Measurements from ENCODE around the gene FARS2. TPM values are rescaled to one million over a fixed set of nuclear protein-coding genes. Genes with fewer than 3 reads are reported as not detected.

FARS2 gene
- total and polyA plus RNA-seq, 9 of the 15 experiments (the other 6 are each of a cell fraction or from before 2014, with no cell fraction given) = 16.5 to 62.2 (median 27.0) TPM

DNA sequence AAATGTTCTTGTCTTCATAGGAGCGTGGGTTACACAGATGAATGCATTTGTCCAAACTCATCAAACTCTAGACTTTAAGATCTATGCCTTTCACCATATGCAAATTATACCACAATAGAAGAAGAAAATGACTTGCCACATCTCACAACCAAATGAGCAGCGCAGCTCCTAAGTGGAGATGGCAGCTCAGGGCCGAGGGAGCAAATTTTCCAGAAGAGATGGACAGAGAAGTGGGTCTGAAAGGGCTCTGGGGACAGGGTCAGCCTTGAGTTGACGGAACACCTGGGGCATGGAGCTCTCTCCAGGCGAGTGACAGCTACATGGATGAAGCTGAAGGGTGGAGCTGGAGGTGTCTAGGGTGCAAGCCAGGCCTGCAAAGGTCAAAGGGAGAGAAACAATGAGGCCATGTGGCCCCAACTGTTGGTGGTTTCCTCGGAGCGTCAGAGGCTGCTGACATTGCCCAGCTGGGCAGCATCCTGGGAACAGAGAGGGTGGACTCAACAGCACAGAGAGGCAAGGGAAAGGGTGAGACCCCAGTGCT is 517.1 kb downstream of the FARS2 start:
- Histone ChIP-seq H4K20me1 (replicated peaks; ENCODE audit: control insufficient read depth, insufficient read depth, low read length) (0 out of 2 replicates have a peak, but pooled peaks cover 2% of the 10 kb centered on the region), H3K79me2 (ENCODE audit: control insufficient read depth, insufficient read depth, low read length) (no peaks in the 10 kb centered on the region), H3K9me1 (ENCODE audit: control insufficient read depth, insufficient read depth, low read length) (no peaks in the 10 kb centered on the region), H3K4me3 (no peak overlapping the region), H3K27ac (ENCODE audit: extremely low read depth, low read depth, low read length) (no peak overlapping the region), H3K9me3 (replicated peaks; ENCODE audit: control insufficient read depth, insufficient read depth, low read depth, low read length) (no peaks in the 10 kb centered on the region), H3K27me3 (ENCODE audit: control insufficient read depth in 2 of 2, insufficient read depth in 2 of 2, low read length in 2 of 2) (peaks cover 23 to 41% of the 10 kb centered on the region in 2 experiments; a peak in 4 of 5 replicates), H2AFZ (ENCODE audit: low read depth, low read length) (no peak overlapping the region), H3K36me3 (ENCODE audit: control insufficient read depth, insufficient read depth, low read length) (no peaks in the 10 kb centered on the region), H3K4me2 (ENCODE audit: insufficient read depth, low read length) (no peak overlapping the region), H3K4me1 (replicated peaks in 1 of 2; ENCODE audit: control insufficient read depth in 2 of 2, insufficient read depth in 2 of 2, low read length in 2 of 2) (no peaks in the 10 kb centered on the region), H3K9ac (ENCODE audit: insufficient read depth in 1 of 2, low read depth in 2 of 2, low read length in 2 of 2) (peak overlapping the region in 1 of 2 experiments; percentile 47; a peak in 1 of 4 replicates)
- intact Hi-C loops (cut with micrococcal nuclease) (no loop called here), in situ Hi-C loops (cut with MboI) (no loop called here)
- DNase-seq (ENCODE audit: extremely low read depth in 1 of 4, low spot score in 3 of 4) (no peak), FAIRE-seq (no peak), ATAC-seq (no peak; the same call in 2 of the 3 replicates)
- 8% methylated on average over 7 of the region's 7 CpGs for WGBS (ENCODE audit: insufficient coverage, low coverage, missing lambda C conversion rate)
- POLR2A ChIA-PET = interaction anchor here (0.7 kb wide), 1 partner anchor 11 kb away, joined by 3 read pairs; no protein-coding TSS in a partner anchor
- no TSS peak for BruUV-seq (replicated peaks)
- CTCF ChIA-PET (ENCODE audit: low intra/inter-chr PET ratio) = no interaction called here
- TF ChIP-seq ZNF174 (CRISPR knock-in tag; IDR thresholded peaks at IDR 0.05) = no peak
- no peak for TF ChIP-seq BDP1 (IDR thresholded peaks at IDR 0.05; ENCODE audit: insufficient read depth, insufficient read length)
- TF ChIP-seq, protein P1, sequence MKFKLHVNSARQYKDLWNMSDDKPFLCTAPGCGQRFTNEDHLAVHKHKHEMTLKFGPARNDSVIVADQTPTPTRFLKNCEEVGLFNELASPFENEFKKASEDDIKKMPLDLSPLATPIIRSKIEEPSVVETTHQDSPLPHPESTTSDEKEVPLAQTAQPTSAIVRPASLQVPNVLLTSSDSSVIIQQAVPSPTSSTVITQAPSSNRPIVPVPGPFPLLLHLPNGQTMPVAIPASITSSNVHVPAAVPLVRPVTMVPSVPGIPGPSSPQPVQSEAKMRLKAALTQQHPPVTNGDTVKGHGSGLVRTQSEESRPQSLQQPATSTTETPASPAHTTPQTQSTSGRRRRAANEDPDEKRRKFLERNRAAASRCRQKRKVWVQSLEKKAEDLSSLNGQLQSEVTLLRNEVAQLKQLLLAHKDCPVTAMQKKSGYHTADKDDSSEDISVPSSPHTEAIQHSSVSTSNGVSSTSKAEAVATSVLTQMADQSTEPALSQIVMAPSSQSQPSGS (CRISPR knock-in tag; IDR thresholded peaks at IDR 0.05) = no peak
- no peak for TF ChIP-seq TEAD1 (CRISPR knock-in tag; IDR thresholded peaks at IDR 0.05)
- TF ChIP-seq, protein P2, sequence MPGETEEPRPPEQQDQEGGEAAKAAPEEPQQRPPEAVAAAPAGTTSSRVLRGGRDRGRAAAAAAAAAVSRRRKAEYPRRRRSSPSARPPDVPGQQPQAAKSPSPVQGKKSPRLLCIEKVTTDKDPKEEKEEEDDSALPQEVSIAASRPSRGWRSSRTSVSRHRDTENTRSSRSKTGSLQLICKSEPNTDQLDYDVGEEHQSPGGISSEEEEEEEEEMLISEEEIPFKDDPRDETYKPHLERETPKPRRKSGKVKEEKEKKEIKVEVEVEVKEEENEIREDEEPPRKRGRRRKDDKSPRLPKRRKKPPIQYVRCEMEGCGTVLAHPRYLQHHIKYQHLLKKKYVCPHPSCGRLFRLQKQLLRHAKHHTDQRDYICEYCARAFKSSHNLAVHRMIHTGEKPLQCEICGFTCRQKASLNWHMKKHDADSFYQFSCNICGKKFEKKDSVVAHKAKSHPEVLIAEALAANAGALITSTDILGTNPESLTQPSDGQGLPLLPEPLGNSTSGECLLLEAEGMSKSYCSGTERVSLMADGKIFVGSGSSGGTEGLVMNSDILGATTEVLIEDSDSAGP (CRISPR knock-in tag; IDR thresholded peaks at IDR 0.05) = no peak
- no peak for TF ChIP-seq ZNF445 (CRISPR knock-in tag; IDR thresholded peaks at IDR 0.05; ENCODE audit: low read depth)
- TF ChIP-seq RNF2 (IDR thresholded peaks at IDR 0.05) = no peak
- TF ChIP-seq PHB2 (IDR thresholded peaks at IDR 0.05; ENCODE audit: low read depth) = no peak
- TF ChIP-seq ELF1 (tag; IDR thresholded peaks at IDR 0.05) = no peak
- TF ChIP-seq SAFB (IDR thresholded peaks at IDR 0.05; ENCODE audit: borderline replicate concordance, low read depth, low read length) = no peak
- TF ChIP-seq SMC3 (conservative IDR thresholded peaks at IDR 0.05; ENCODE audit: insufficient read depth, low read depth, low read length) = no peak
- no peak for TF ChIP-seq CAMTA2 (CRISPR knock-in tag; conservative IDR thresholded peaks at IDR 0.05)
- TF ChIP-seq ZNF263 (CRISPR knock-in tag; IDR thresholded peaks at IDR 0.05; ENCODE audit: borderline replicate concordance) = no peak
- TF ChIP-seq LEF1 (IDR thresholded peaks at IDR 0.05) = no peak
- TF ChIP-seq ZC3H4 (CRISPR knock-in tag; IDR thresholded peaks at IDR 0.05; ENCODE audit: borderline replicate concordance) = no peak
